CD14-positive monocyte (primary cell): ENCODE data around the gene PMPCA. TPM values are rescaled to one million over a fixed set of nuclear protein-coding genes. Genes with fewer than 3 reads are reported as not detected.

Experiments
- DNase-seq, 3 donors: peaks; one replicate each; pipeline ENCODE4 v3.0.0-alpha.2; 2011 to 2022
- H2AFZ ChIP-seq: 2 replicates; pipeline ENCODE4 v1.6.0; 2012; ENCODE audit warnings: mild to moderate bottlenecking, low read depth, low read length, inconsistent platforms; ENCODE audit not compliant: insufficient read depth, poor library complexity, severe bottlenecking
- H3K27ac ChIP-seq, 2 donors: 1 replicate in 1 of 2; 2 replicates in 1 of 2; pipeline ENCODE4 v1.5.1; 2012 to 2013; ENCODE audit warnings: low read length in 2 of 2, control low read depth in 1 of 2, inconsistent platforms in 1 of 2, low read depth in 1 of 2, mild to moderate bottlenecking in 1 of 2
- H3K27me3 ChIP-seq, 2 donors: one replicate each; pipeline versions ENCODE4 v1.6.0 to v1.6.1; 2011 to 2013; ENCODE audit warnings: low read length in 2 of 2; ENCODE audit not compliant: control insufficient read depth in 2 of 2, insufficient read depth in 2 of 2
- H3K36me3 ChIP-seq, 2 donors: replicated peaks in 1 of 2; 1 replicate in 1 of 2; 2 replicates in 1 of 2; pipeline versions ENCODE4 v1.5.1 to v1.6.1; 2012 to 2013; ENCODE audit warnings: low read length in 2 of 2, control low read depth in 1 of 2, inconsistent platforms in 1 of 2, mild to moderate bottlenecking in 1 of 2; ENCODE audit not compliant: insufficient read depth in 2 of 2, control insufficient read depth in 1 of 2
- H3K4me1 ChIP-seq, 2 donors: 1 replicate in 1 of 2; 2 replicates in 1 of 2; pipeline versions ENCODE4 v1.5.1 to v1.6.1; 2012 to 2013; ENCODE audit warnings: low read length in 2 of 2, control low read depth in 1 of 2, inconsistent platforms in 1 of 2, mild to moderate bottlenecking in 1 of 2, moderate library complexity in 1 of 2; ENCODE audit not compliant: insufficient read depth in 2 of 2, control insufficient read depth in 1 of 2
- H3K4me2 ChIP-seq: replicated peaks from 2 replicates; pipeline ENCODE3; 2012; ENCODE audit warnings: low read length, moderate library complexity, mild to moderate bottlenecking; ENCODE audit not compliant: poor library complexity, severe bottlenecking; ENCODE audit errors: extremely low read depth
- H3K4me3 ChIP-seq, 3 experiments: fragments of 200-600 bp in 1 of 3; sonication (generic) in 1 of 3; replicated peaks in 1 of 3; 1 replicate in 2 of 3; 2 replicates in 1 of 3; pipeline ENCODE4 v1.5.1; 2011 to 2013; ENCODE audit warnings: low read length in 3 of 3, mild to moderate bottlenecking in 3 of 3, control low read depth in 2 of 3, low read depth in 2 of 3, inconsistent platforms in 1 of 3, moderate library complexity in 1 of 3
- H3K79me2 ChIP-seq: 2 replicates; pipeline ENCODE4 v1.6.0; 2012; ENCODE audit warnings: mild to moderate bottlenecking, control low read depth, inconsistent platforms, low read length, moderate library complexity; ENCODE audit not compliant: insufficient read depth
- H3K9ac ChIP-seq: 2 replicates; pipeline ENCODE4 v1.6.0; 2017; ENCODE audit warnings: low read length, mild to moderate bottlenecking; ENCODE audit not compliant: insufficient read depth, poor library complexity, severe bottlenecking
- H3K9me3 ChIP-seq, 2 donors: replicated peaks in 1 of 2; 1 replicate in 1 of 2; 2 replicates in 1 of 2; pipeline versions ENCODE4 v1.5.1 to v1.6.1; 2012 to 2013; ENCODE audit warnings: low read length in 2 of 2, control low read depth in 1 of 2; ENCODE audit not compliant: control insufficient read depth in 1 of 2, insufficient read depth in 1 of 2
- H4K20me1 ChIP-seq: 2 replicates; pipeline ENCODE4 v1.6.0; 2012; ENCODE audit warnings: mild to moderate bottlenecking, low read length, control low read depth, moderate library complexity; ENCODE audit not compliant: insufficient read depth
- H3K27ac Mint-ChIP-seq, 7 donors: one replicate each; pipeline ENCODE4 v1.8.0; 2020; ENCODE audit warnings: mild to moderate bottlenecking in 7 of 7, mixed read lengths in 7 of 7, moderate library complexity in 6 of 7, inconsistent platforms in 2 of 7
- H3K27me3 Mint-ChIP-seq, 3 donors: one replicate each; pipeline ENCODE4 v1.8.0; 2021 to 2022; ENCODE audit warnings: low read depth in 3 of 3, mild to moderate bottlenecking in 3 of 3, mixed read lengths in 3 of 3, moderate library complexity in 3 of 3, inconsistent platforms in 1 of 3
- H3K36me3 Mint-ChIP-seq, 2 donors: one replicate each; pipeline ENCODE4 v1.8.0; 2020; ENCODE audit warnings: mixed read lengths in 2 of 2, inconsistent platforms in 1 of 2, mild to moderate bottlenecking in 1 of 2
- H3K4me1 Mint-ChIP-seq: one replicate; pipeline ENCODE4 v1.8.0; 2020; ENCODE audit warnings: mild to moderate bottlenecking, mixed read lengths
- H3K4me3 Mint-ChIP-seq, 2 donors: one replicate each; pipeline ENCODE4 v1.8.0; 2020; ENCODE audit warnings: mild to moderate bottlenecking in 2 of 2, mixed read lengths in 2 of 2, moderate library complexity in 1 of 2
- H3K9me3 Mint-ChIP-seq, 7 donors: one replicate each; pipeline ENCODE4 v1.8.0; 2020 to 2022; ENCODE audit warnings: mixed read lengths in 7 of 7, mild to moderate bottlenecking in 6 of 7, moderate library complexity in 6 of 7, inconsistent platforms in 2 of 7
- CTCF ChIP-seq: fragments of 200-600 bp; IDR thresholded peaks from one replicate; pipeline ENCODE4 v1.8.0; 2022; ENCODE audit warnings: antibody characterized with exemption, mild to moderate bottlenecking
- WGBS: methylation state at CpG from one replicate; pipeline ENCODE4 v1.1.5; 2013; ENCODE audit warnings: missing lambda C conversion rate; ENCODE audit not compliant: insufficient coverage; 5-methylcytosine and 5-hydroxymethylcytosine counted together
- intact Hi-C, 2 donors: fragments of 100-400 bp; cut with micrococcal nuclease; formaldehyde crosslinking; loops; one replicate each; pipeline versions ENCODE4 v1.15.0 to v1.15.1; 2023
- polyA plus RNA-seq, 3 donors: library from polyadenylated mRNA; depleted of rRNA in 1 of 3; unstranded in 2 of 3; stranded (reverse) in 1 of 3; fragments of 300-500 nt in 2 of 3; fragments of >200 nt in 1 of 3; fragmentation: Illumina TruSeq in 2 of 3; gene quantifications; 1 replicate in 2 of 3; 2 replicates in 1 of 3; pipeline ENCODE4 v1.2.3, GENCODE V29; 2012 to 2021

Gene PMPCA
- polyA plus RNA-seq, 3 donors, result 23.1 to 58.8 (median 24.9) TPM

GRCh38 chr9:136421791-136422190, 11.3 kb downstream of the PMPCA start:
- DNase-seq, result no peak
- no peaks in the 10 kb centered on the region for H3K27me3 ChIP-seq
- H4K20me1 ChIP-seq, result no peaks in the 10 kb centered on the region
- H3K4me2 ChIP-seq, result no peak overlapping the region
- H3K27ac ChIP-seq, result no peak overlapping the region
- Mint-ChIP-seq H3K9me3 (peaks cover 0 to 1% (median 0%) of the 10 kb centered on the region in 7 donors), H3K36me3 (peaks cover 74 to 94% of the 10 kb centered on the region in 2 donors), H3K4me1 (no peaks in the 10 kb centered on the region), H3K27me3 (no peaks in the 10 kb centered on the region), H3K4me3 (no peak overlapping the region), H3K27ac (no peak overlapping the region)
- H3K79me2 ChIP-seq, result no peaks in the 10 kb centered on the region
- 96% methylated on average over 20 of the region's 21 CpGs for WGBS
- no peak for TF ChIP-seq CTCF
- H2AFZ ChIP-seq, result no peak overlapping the region
- H3K4me1 ChIP-seq, result no peaks in the 10 kb centered on the region
- H3K9ac ChIP-seq, result no peak overlapping the region
- no peaks in the 10 kb centered on the region for H3K9me3 ChIP-seq
- no peak overlapping the region for H3K4me3 ChIP-seq
- H3K36me3 ChIP-seq, result peaks cover 68 to 84% of the 10 kb centered on the region in 2 donors
- intact Hi-C loops, result no loop called here

- no peak for TF ChIP-seq CTCF
- Histone ChIP-seq H2AFZ (no peak overlapping the region), H3K4me1 (no peaks in the 10 kb centered on the region), H3K27me3 (no peaks in the 10 kb centered on the region), H3K4me3 (no peak overlapping the region), H3K9ac (no peak overlapping the region), H3K36me3 (peaks cover 60 to 74% of the 10 kb centered on the region in 2 donors), H4K20me1 (no peaks in the 10 kb centered on the region), H3K9me3 (no peaks in the 10 kb centered on the region), H3K27ac (no peak overlapping the region), H3K79me2 (no peaks in the 10 kb centered on the region), H3K4me2 (no peak overlapping the region)
- intact Hi-C loops, result no loop called here
- WGBS, result 98% methylated on average over 26 of the region's 26 CpGs
- Mint-ChIP-seq H3K4me1 (no peaks in the 10 kb centered on the region), H3K9me3 (peaks cover 0 to 1% (median 0%) of the 10 kb centered on the region in 7 donors), H3K4me3 (no peak overlapping the region), H3K36me3 (peaks cover 66 to 83% of the 10 kb centered on the region in 2 donors), H3K27me3 (no peaks in the 10 kb centered on the region), H3K27ac (no peak overlapping the region)
- DNase-seq, result no peak
These were observed 12.4 kb downstream of the PMPCA start for GRCh38 chr9:136422876-136423275.
